Mesothelial cell of epicardium (in vitro differentiated cells): ENCODE measurements around the gene PSMB4. TPM values are rescaled to one million over a fixed set of nuclear protein-coding genes. Genes with fewer than 3 reads are reported as not detected.
"Not testable (repeated sequence)": the region's sequence is repeated elsewhere in the genome, so short reads cannot be mapped to it uniquely, and the experiment has no call there.

ENCODE experiments used
- DNase-seq, 2 experiments: peaks; one replicate each; pipeline ENCODE4 v3.0.0; 2021; ENCODE audit warnings: low spot score in 2 of 2; ENCODE audit not compliant: unreplicated experiment in 2 of 2
- H3K27ac Mint-ChIP-seq: 2 replicates; pipeline ENCODE4 v1.8.0; 2021; ENCODE audit warnings: mixed read lengths
- H3K27me3 Mint-ChIP-seq: 2 replicates; pipeline ENCODE4 v1.8.0; 2021; ENCODE audit warnings: low read depth, mixed read lengths
- H3K36me3 Mint-ChIP-seq: 2 replicates; pipeline ENCODE4 v1.8.0; 2021; ENCODE audit warnings: mixed read lengths
- H3K4me1 Mint-ChIP-seq: 2 replicates; pipeline ENCODE4 v1.8.0; 2021; ENCODE audit warnings: mixed read lengths
- H3K4me3 Mint-ChIP-seq: 2 replicates; pipeline ENCODE4 v1.8.0; 2021; ENCODE audit warnings: mild to moderate bottlenecking, moderate library complexity, mixed read lengths
- H3K9me3 Mint-ChIP-seq: 2 replicates; pipeline ENCODE4 v1.8.0; 2021; ENCODE audit warnings: mixed read lengths
- CTCF ChIP-seq: fragments of 200-600 bp; sonication (generic); IDR thresholded peaks from one replicate; pipeline ENCODE4 v1.5.0; 2021; ENCODE audit warnings: antibody characterized with exemption; ENCODE audit not compliant: unreplicated experiment
- total RNA-seq: library from RNA; stranded (reverse); gene quantifications from 3 replicates; pipeline ENCODE4 v1.2.1, GENCODE V29; 2021

PSMB4 gene
- total RNA-seq, 1 donor from 2014 or later = 202 TPM

GRCh38 chr1:151419819-151420218 is 20.4 kb downstream of the PSMB4 start:
- Mint-ChIP-seq H3K27ac (no peak overlapping the region), H3K4me1 (no peaks in the 10 kb centered on the region), H3K9me3 (no peaks in the 10 kb centered on the region), H3K36me3 (peaks cover 53% of the 10 kb centered on the region), H3K27me3 (no peaks in the 10 kb centered on the region), H3K4me3 (no peak overlapping the region)
- no peak for TF ChIP-seq CTCF
- no peak for DNase-seq

- Mint-ChIP-seq H3K4me1 (no peaks in the 10 kb centered on the region), H3K27me3 (no peaks in the 10 kb centered on the region), H3K9me3 (no peaks in the 10 kb centered on the region), H3K27ac (no peak overlapping the region), H3K36me3 (peaks cover 57% of the 10 kb centered on the region), H3K4me3 (no peak overlapping the region)
- no peak for TF ChIP-seq CTCF
- DNase-seq = no peak
These were observed 25.7 kb downstream of the PSMB4 start for GRCh38 chr1:151425103-151425502.

- no peak for TF ChIP-seq CTCF
- H3K27ac Mint-ChIP-seq = no peak overlapping the region
- DNase-seq = no peak
- H3K36me3 Mint-ChIP-seq = peaks cover 39% of the 10 kb centered on the region
- no peaks in the 10 kb centered on the region for H3K9me3 Mint-ChIP-seq
- H3K4me1 Mint-ChIP-seq = no peaks in the 10 kb centered on the region
- no peaks in the 10 kb centered on the region for H3K27me3 Mint-ChIP-seq
- H3K4me3 Mint-ChIP-seq = no peak overlapping the region
These were observed 28.7 kb downstream of the PSMB4 start for GRCh38 chr1:151428068-151428467.

GRCh38 chr1:151433827-151434226 is 34.5 kb downstream of the PSMB4 start:
- DNase-seq, H3K36me3 Mint-ChIP-seq, H3K4me1 Mint-ChIP-seq, H3K27me3 Mint-ChIP-seq, H3K9me3 Mint-ChIP-seq, H3K4me3 Mint-ChIP-seq, H3K27ac Mint-ChIP-seq: not testable (repeated sequence)

- Mint-ChIP-seq H3K4me3 (no peak overlapping the region), H3K36me3 (peaks cover 3% of the 10 kb centered on the region), H3K4me1 (peaks cover 2% of the 10 kb centered on the region), H3K27me3 (no peaks in the 10 kb centered on the region), H3K9me3 (no peaks in the 10 kb centered on the region), H3K27ac (peak overlapping the region; percentile 51)
- TF ChIP-seq CTCF = no peak
- DNase-seq = no peak
These were observed 35.8 kb downstream of the PSMB4 start for GRCh38 chr1:151435174-151435573.

- no peak for DNase-seq
- no peak overlapping the region for H3K27ac Mint-ChIP-seq
- peaks cover 13% of the 10 kb centered on the region for H3K36me3 Mint-ChIP-seq
- H3K4me1 Mint-ChIP-seq = peaks cover 2% of the 10 kb centered on the region
- TF ChIP-seq CTCF = no peak
- no peaks in the 10 kb centered on the region for H3K9me3 Mint-ChIP-seq
- no peak overlapping the region for H3K4me3 Mint-ChIP-seq
- H3K27me3 Mint-ChIP-seq = no peaks in the 10 kb centered on the region
These were observed 37.6 kb downstream of the PSMB4 start for GRCh38 chr1:151436985-151437384.

GRCh38 chr1:151437396-151437795 is 38.0 kb downstream of the PSMB4 start:
- not testable (repeated sequence) for DNase-seq, H3K4me3 Mint-ChIP-seq, H3K27me3 Mint-ChIP-seq, H3K9me3 Mint-ChIP-seq, H3K27ac Mint-ChIP-seq, H3K4me1 Mint-ChIP-seq
- peaks cover 15% of the 10 kb centered on the region for H3K36me3 Mint-ChIP-seq
